ENCODE data around the gene TOMM40L.

The TOMM40L gene

DNA sequence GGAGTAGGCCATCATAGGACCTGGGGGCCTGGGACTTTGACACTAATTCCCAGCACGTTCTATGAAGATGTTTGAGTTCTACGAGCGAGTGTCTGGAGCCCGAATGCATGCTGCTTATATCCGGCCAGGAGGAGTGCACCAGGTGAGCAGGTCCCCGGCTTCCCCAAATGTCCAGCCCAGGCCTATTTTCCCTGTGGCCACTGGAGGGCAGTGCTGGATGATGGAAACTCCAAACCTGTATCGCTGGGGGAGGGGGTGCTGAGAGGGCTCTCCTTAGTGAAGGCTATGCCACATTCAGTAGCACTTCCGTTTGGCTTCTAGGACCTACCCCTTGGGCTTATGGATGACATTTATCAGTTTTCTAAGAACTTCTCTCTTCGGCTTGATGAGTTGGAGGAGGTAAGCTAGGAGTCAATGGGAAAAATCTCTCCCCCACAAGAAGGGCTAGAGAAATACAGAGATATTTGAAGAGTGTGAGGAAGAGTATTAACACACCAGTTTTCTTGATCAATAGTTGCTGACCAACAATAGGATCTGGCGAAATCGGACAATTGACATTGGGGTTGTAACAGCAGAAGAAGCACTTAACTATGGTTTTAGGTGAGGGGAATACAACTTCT lies 16.0 kb upstream of the TOMM40L start:
- H3K4me1 ChIP-seq (ENCODE audit: control extremely low read depth in 1 of 4, control insufficient read depth in 4 of 4, insufficient read depth in 4 of 4, low read length in 3 of 4): peaks cover 2 to 24% (median 8%) of the 10 kb centered on the region in 4 experiments
- WGBS (ENCODE audit: insufficient coverage): 52% methylated on average over 9 of the region's 11 CpGs
- no peaks in the 10 kb centered on the region for H3K27me3 ChIP-seq (replicated peaks in 2 of 5; ENCODE audit: control insufficient read depth in 4 of 5, insufficient read depth in 5 of 5, low read length in 4 of 5)
- H3K36me3 ChIP-seq (ENCODE audit: control insufficient read depth in 4 of 4, insufficient read depth in 4 of 4, low read length in 3 of 4): peaks cover 16 to 84% (median 60%) of the 10 kb centered on the region in 4 experiments
- ChIA-PET POLR2A (interaction anchor here (1.4 kb wide), 1 partner anchor 96 kb away, joined by 4 read pairs; no protein-coding TSS in a partner anchor), CTCF (interaction anchor here (0.6 to 13.6 kb wide), 19 partner anchors 8 to 177 kb away, joined by 3 to 316 read pairs (median 7); partner anchors contain the start of genes APOA2, CFAP126, FCER1G and NDUFS2)
- peak; percentile 82 to 89 (median 84) for DNase-seq
- H3K4me3 ChIP-seq (ENCODE audit: control insufficient read depth in 1 of 7, extremely low read depth in 1 of 7, insufficient read depth in 4 of 7, low read depth in 2 of 7, low read length in 6 of 7): no peak overlapping the region
- no peaks in the 10 kb centered on the region for H3K9me3 ChIP-seq (ENCODE audit: control extremely low read depth in 1 of 5, control insufficient read depth in 4 of 5, insufficient read depth in 2 of 5, low read depth in 1 of 5, low read length in 4 of 5)
- H3K27ac ChIP-seq (ENCODE audit: insufficient read depth in 1 of 2, low read depth in 1 of 2, low read length in 2 of 2, poor library complexity in 1 of 2, severe bottlenecking in 2 of 2): no peak overlapping the region

DNA sequence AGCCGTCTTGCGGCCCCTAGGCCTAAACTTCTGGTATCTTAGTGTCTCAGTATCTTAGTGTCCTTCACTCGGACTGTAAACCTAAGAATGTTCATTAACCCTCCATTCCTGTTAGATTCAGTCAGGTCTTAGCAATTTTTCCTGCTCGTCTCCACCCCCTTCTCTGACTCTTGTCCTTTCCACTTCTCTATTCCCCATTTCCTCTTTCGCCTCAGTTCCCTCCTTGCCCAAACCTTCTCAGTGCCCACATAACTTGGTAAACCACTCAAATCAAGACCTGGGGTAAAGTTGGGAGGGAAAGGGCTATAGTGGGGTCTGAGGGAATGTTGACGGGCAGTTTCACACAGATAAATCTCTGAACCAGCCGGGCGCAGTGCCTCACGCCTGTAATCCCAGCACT lies 11.5 kb upstream of the TOMM40L start:
- Histone ChIP-seq H3K27me3 (replicated peaks in 2 of 5; ENCODE audit: control insufficient read depth in 4 of 5, insufficient read depth in 5 of 5, low read length in 4 of 5) (no peaks in the 10 kb centered on the region), H3K4me1 (ENCODE audit: control extremely low read depth in 1 of 4, control insufficient read depth in 4 of 4, insufficient read depth in 4 of 4, low read length in 3 of 4) (peaks cover 8 to 60% (median 34%) of the 10 kb centered on the region in 4 experiments), H3K27ac (ENCODE audit: insufficient read depth in 1 of 2, low read depth in 1 of 2, low read length in 2 of 2, poor library complexity in 1 of 2, severe bottlenecking in 2 of 2) (no peak overlapping the region), H3K4me3 (ENCODE audit: control insufficient read depth in 1 of 7, extremely low read depth in 1 of 7, insufficient read depth in 4 of 7, low read depth in 2 of 7, low read length in 6 of 7) (peak overlapping the region in 1 of 7 experiments; percentile 8), H3K9me3 (ENCODE audit: control extremely low read depth in 1 of 5, control insufficient read depth in 4 of 5, insufficient read depth in 2 of 5, low read depth in 1 of 5, low read length in 4 of 5) (no peaks in the 10 kb centered on the region), H3K36me3 (ENCODE audit: control insufficient read depth in 4 of 4, insufficient read depth in 4 of 4, low read length in 3 of 4) (peaks cover 11 to 48% (median 39%) of the 10 kb centered on the region in 4 experiments)
- CTCF ChIA-PET: interaction anchor here (1.5 to 16.6 kb wide), 2 partner anchors 7 to 94 kb away, joined by 5 to 316 read pairs; partner anchors contain the start of gene NDUFS2
- POLR2A ChIA-PET: interaction anchor here (0.6 kb wide), 1 partner anchor 91 kb away, joined by 3 read pairs; no protein-coding TSS in a partner anchor
- no peak for DNase-seq
- 93% methylated on average over 7 of the region's 9 CpGs for WGBS (ENCODE audit: insufficient coverage)

DNA sequence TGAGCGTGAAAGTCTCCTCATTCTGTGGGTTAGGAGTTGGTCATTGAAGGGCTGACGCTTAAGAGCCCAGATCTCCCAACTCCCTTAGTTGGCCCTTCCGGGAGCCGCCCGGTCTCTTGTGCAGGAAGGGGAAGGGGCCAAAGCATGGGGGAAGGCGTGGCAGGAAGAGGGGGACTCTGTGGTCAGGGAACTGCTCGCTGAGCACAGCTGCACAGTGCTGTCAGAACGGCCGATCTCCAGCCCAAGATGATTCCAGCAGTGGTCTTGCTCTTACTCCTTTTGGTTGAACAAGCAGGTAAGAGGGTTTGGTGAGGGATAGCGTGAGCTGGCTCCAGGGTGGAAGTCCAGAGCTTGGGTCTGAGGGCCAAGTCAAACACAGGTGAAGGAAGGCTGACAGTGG lies 10.8 kb upstream of the TOMM40L start, which contains the start of gene FCER1G:
FCER1G (plus strand) TSS at position 220 of the 400 bp plus-strand sequence; CDS start at position 247, 27 bp downstream.
- no peaks in the 10 kb centered on the region for H3K9me3 ChIP-seq (ENCODE audit: control extremely low read depth in 1 of 5, control insufficient read depth in 4 of 5, insufficient read depth in 2 of 5, low read depth in 1 of 5, low read length in 4 of 5)
- H3K27me3 ChIP-seq (replicated peaks in 2 of 5; ENCODE audit: control insufficient read depth in 4 of 5, insufficient read depth in 5 of 5, low read length in 4 of 5): no peaks in the 10 kb centered on the region
- WGBS (ENCODE audit: insufficient coverage): 5% methylated on average over 4 of the region's 10 CpGs
- peak within 1 kb of the TSS in 6 of 7 experiments; percentile 33 to 69 (median 58) for H3K4me3 ChIP-seq (ENCODE audit: control insufficient read depth in 1 of 7, extremely low read depth in 1 of 7, insufficient read depth in 4 of 7, low read depth in 2 of 7, low read length in 6 of 7)
- peak within 1 kb of the TSS in 1 of 2 experiments; percentile 30 for H3K27ac ChIP-seq (ENCODE audit: insufficient read depth in 1 of 2, low read depth in 1 of 2, low read length in 2 of 2, poor library complexity in 1 of 2, severe bottlenecking in 2 of 2)
- CTCF ChIA-PET: interaction anchor here (0.6 to 16.6 kb wide), 7 partner anchors 8 to 94 kb away, joined by 3 to 316 read pairs (median 4); partner anchors contain the start of genes NDUFS2 and TOMM40L
- POLR2A ChIA-PET: interaction anchor here (0.5 kb wide), 1 partner anchor 15 kb away, joined by 4 read pairs; no protein-coding TSS in a partner anchor
- DNase-seq: peak in 2 of 3 donors; percentile 45 to 56
- peaks cover 11 to 50% (median 35%) of the 10 kb centered on the region in 4 experiments for H3K36me3 ChIP-seq (ENCODE audit: control insufficient read depth in 4 of 4, insufficient read depth in 4 of 4, low read length in 3 of 4)
- peaks cover 8 to 54% (median 31%) of the 10 kb centered on the region in 4 experiments for H3K4me1 ChIP-seq (ENCODE audit: control extremely low read depth in 1 of 4, control insufficient read depth in 4 of 4, insufficient read depth in 4 of 4, low read length in 3 of 4)

DNA sequence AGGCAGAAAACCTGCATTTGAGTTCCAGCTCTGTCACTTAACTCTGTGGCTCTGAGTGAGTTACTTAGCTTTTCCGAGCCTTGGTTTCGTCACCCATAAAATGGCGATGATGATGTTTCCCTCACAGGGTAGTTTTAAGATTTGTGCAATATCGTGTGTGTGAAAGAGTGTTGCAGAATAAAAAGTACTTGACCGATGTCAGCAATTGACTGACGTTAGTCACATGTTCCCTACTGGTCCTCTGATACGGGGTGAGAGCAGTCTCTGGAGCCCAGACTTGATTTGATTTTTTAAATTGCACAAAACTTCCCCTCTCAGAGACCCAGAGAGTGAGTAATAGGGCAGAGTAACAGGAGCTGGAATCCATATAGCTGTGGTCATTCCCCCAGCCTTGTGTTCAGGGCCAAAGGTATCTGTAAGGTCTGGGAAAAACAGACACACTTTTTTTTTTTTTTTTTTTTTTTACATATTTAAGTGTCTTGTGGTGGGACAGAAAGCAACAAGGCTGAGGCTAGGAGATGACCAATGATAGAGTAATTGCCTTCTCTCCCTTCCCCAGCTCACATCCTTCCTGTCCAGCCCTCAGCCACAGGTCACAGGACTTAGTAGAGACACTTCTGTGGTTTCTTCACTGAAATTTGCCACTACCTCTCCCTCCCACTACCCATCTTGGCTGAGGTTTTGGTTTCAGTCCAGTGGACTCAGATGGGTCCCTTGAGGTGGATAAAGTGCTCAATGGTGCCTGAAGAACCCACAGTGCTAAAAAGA lies 8.7 kb upstream of the TOMM40L start:
- H3K4me3 ChIP-seq (ENCODE audit: control insufficient read depth in 1 of 7, extremely low read depth in 1 of 7, insufficient read depth in 4 of 7, low read depth in 2 of 7, low read length in 6 of 7): peak overlapping the region in 2 of 7 experiments; percentile 4 to 58
- DNase-seq: peak in 2 of 3 donors; percentile 27 to 36
- 85% methylated on average over 4 of the region's 7 CpGs for WGBS (ENCODE audit: insufficient coverage)
- no peaks in the 10 kb centered on the region for H3K9me3 ChIP-seq (ENCODE audit: control extremely low read depth in 1 of 5, control insufficient read depth in 4 of 5, insufficient read depth in 2 of 5, low read depth in 1 of 5, low read length in 4 of 5)
- POLR2A ChIA-PET: interaction anchor here (0.6 to 0.8 kb wide), 2 partner anchors 15 to 145 kb away, joined by 3 to 4 read pairs; partner anchors contain the start of gene NDUFS2
- no peaks in the 10 kb centered on the region for H3K27me3 ChIP-seq (replicated peaks in 2 of 5; ENCODE audit: control insufficient read depth in 4 of 5, insufficient read depth in 5 of 5, low read length in 4 of 5)
- no peak overlapping the region for H3K27ac ChIP-seq (ENCODE audit: insufficient read depth in 1 of 2, low read depth in 1 of 2, low read length in 2 of 2, poor library complexity in 1 of 2, severe bottlenecking in 2 of 2)
- peaks cover 0 to 32% (median 18%) of the 10 kb centered on the region in 4 experiments for H3K36me3 ChIP-seq (ENCODE audit: control insufficient read depth in 4 of 4, insufficient read depth in 4 of 4, low read length in 3 of 4)
- H3K4me1 ChIP-seq (ENCODE audit: control extremely low read depth in 1 of 4, control insufficient read depth in 4 of 4, insufficient read depth in 4 of 4, low read length in 3 of 4): peaks cover 8 to 48% (median 30%) of the 10 kb centered on the region in 4 experiments
- CTCF ChIA-PET: interaction anchor here (0.9 to 16.6 kb wide), 9 partner anchors 8 to 171 kb away, joined by 3 to 316 read pairs (median 4); partner anchors contain the start of genes NDUFS2 and TOMM40L

DNA sequence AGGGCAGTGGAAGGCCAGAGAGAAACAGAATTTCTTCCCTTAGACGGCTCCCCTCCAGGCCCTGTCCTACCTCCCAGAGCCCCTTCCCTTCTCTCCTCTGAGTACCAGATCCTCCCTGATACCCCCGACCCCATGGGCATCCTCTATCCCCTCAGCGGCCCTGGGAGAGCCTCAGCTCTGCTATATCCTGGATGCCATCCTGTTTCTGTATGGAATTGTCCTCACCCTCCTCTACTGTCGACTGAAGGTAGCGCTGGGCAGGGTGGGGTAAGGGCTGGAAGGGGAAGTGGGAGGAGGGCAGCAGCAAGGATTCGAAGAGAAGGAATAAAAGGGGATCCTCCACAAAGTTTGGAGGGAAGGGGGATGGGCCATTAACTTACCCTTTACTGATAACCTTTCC lies 8.0 kb upstream of the TOMM40L start:
- H3K27ac ChIP-seq (ENCODE audit: insufficient read depth in 1 of 2, low read depth in 1 of 2, low read length in 2 of 2, poor library complexity in 1 of 2, severe bottlenecking in 2 of 2): no peak overlapping the region
- 85% methylated on average over 3 of the region's 6 CpGs for WGBS (ENCODE audit: insufficient coverage)
- POLR2A ChIA-PET: no interaction called here

DNA sequence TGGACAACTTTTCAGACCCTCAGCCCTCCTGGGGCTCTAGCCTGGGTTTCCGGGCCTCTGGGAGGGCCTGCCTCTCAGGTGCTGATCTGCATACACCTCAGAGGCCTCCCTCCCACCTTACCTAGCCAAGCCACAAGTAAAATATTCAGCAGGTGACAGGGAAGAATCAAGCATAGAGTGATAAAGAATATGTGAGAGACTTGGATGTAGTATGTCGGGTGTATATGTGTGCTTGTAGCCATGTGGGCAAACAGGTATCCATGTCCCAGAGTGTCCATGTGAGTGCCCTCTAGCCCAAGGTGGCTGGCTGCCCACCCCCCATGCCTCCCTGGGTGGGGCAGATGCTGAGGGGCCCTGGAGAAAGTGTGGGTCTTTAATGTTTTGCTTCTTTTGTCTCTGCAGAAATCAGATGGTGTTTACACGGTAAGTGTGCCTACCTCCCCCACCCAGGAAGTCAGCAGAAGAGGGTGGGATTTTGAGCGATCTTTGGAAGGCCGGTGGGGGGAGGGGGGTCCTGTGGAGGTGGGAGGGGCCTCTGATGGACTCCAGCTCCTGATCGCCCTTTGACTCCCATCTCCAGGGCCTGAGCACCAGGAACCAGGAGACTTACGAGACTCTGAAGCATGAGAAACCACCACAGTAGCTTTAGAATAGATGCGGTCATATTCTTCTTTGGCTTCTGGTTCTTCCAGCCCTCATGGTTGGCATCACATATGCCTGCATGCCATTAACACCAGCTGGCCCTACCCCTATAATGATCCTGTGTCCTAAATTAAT lies 7.4 kb upstream of the TOMM40L start:
- peaks cover 0 to 23% (median 9%) of the 10 kb centered on the region in 4 experiments for H3K36me3 ChIP-seq (ENCODE audit: control insufficient read depth in 4 of 4, insufficient read depth in 4 of 4, low read length in 3 of 4)
- WGBS (ENCODE audit: insufficient coverage): 91% methylated on average over 6 of the region's 8 CpGs
- H3K4me1 ChIP-seq (ENCODE audit: control extremely low read depth in 1 of 4, control insufficient read depth in 4 of 4, insufficient read depth in 4 of 4, low read length in 3 of 4): peaks cover 8 to 48% (median 30%) of the 10 kb centered on the region in 4 experiments
- ChIA-PET CTCF (interaction anchor here (1.0 to 16.6 kb wide), 10 partner anchors 9 to 164 kb away, joined by 3 to 316 read pairs (median 4); partner anchors contain the start of genes CFAP126 and NDUFS2), POLR2A (interaction anchor here (1.6 kb wide), 1 partner anchor 10 kb away, joined by 4 read pairs; no protein-coding TSS in a partner anchor)
- no peak overlapping the region for H3K4me3 ChIP-seq (ENCODE audit: control insufficient read depth in 1 of 7, extremely low read depth in 1 of 7, insufficient read depth in 4 of 7, low read depth in 2 of 7, low read length in 6 of 7)
- no peak overlapping the region for H3K27ac ChIP-seq (ENCODE audit: insufficient read depth in 1 of 2, low read depth in 1 of 2, low read length in 2 of 2, poor library complexity in 1 of 2, severe bottlenecking in 2 of 2)
- H3K27me3 ChIP-seq (replicated peaks in 2 of 5; ENCODE audit: control insufficient read depth in 4 of 5, insufficient read depth in 5 of 5, low read length in 4 of 5): no peaks in the 10 kb centered on the region
- no peak for DNase-seq
- no peaks in the 10 kb centered on the region for H3K9me3 ChIP-seq (ENCODE audit: control extremely low read depth in 1 of 5, control insufficient read depth in 4 of 5, insufficient read depth in 2 of 5, low read depth in 1 of 5, low read length in 4 of 5)

More for the DNA sequence above, 8.0 kb upstream of the TOMM40L start:
- no peak for DNase-seq
- H3K9me3 ChIP-seq (ENCODE audit: control extremely low read depth in 1 of 5, control insufficient read depth in 4 of 5, insufficient read depth in 2 of 5, low read depth in 1 of 5, low read length in 4 of 5): no peaks in the 10 kb centered on the region
- H3K36me3 ChIP-seq (ENCODE audit: control insufficient read depth in 4 of 4, insufficient read depth in 4 of 4, low read length in 3 of 4): peaks cover 0 to 29% (median 15%) of the 10 kb centered on the region in 4 experiments
- no peaks in the 10 kb centered on the region for H3K27me3 ChIP-seq (replicated peaks in 2 of 5; ENCODE audit: control insufficient read depth in 4 of 5, insufficient read depth in 5 of 5, low read length in 4 of 5)
- peak overlapping the region in 1 of 7 experiments; percentile 52 for H3K4me3 ChIP-seq (ENCODE audit: control insufficient read depth in 1 of 7, extremely low read depth in 1 of 7, insufficient read depth in 4 of 7, low read depth in 2 of 7, low read length in 6 of 7)
- CTCF ChIA-PET: interaction anchor here (0.9 to 16.6 kb wide), 7 partner anchors 10 to 170 kb away, joined by 3 to 316 read pairs (median 4); partner anchors contain the start of gene NDUFS2
- H3K4me1 ChIP-seq (ENCODE audit: control extremely low read depth in 1 of 4, control insufficient read depth in 4 of 4, insufficient read depth in 4 of 4, low read length in 3 of 4): peaks cover 8 to 48% (median 30%) of the 10 kb centered on the region in 4 experiments

Data from common myeloid progenitor, CD34-positive (primary cell).